GM23338 (cell line): ENCODE results near the gene LYZL6. TPM values are rescaled to one million over a fixed set of nuclear protein-coding genes. Genes with fewer than 3 reads are reported as not detected.

Experiments used
- ATAC-seq: fragments of 200-7000 bp; cut with Tn5 transposase; 3 replicates; pipeline ENCODE4 v1.9.1; 2020
- DNase-seq: peaks from one replicate; pipeline ENCODE4 v3.0.0-alpha.2; 2015; ENCODE audit warnings: low spot score
- H2AFZ ChIP-seq: fragments of 200-600 bp; sonication (generic); 2 replicates; pipeline ENCODE4 v1.8.0; 2016; ENCODE audit warnings: antibody characterized with exemption, mild to moderate bottlenecking, moderate library complexity
- H3F3A ChIP-seq: fragments of 200-600 bp; sonication (generic); replicated peaks from 2 replicates; pipeline ENCODE4 v1.8.0; 2017; ENCODE audit warnings: antibody characterized with exemption, mixed run types, low read depth
- H3K27ac ChIP-seq: fragments of 200-600 bp; sonication (generic); 2 replicates; pipeline ENCODE4 v1.6.1; 2016; ENCODE audit warnings: low read depth
- H3K27me3 ChIP-seq: fragments of 200-600 bp; sonication (generic); 2 replicates; pipeline ENCODE4 v1.8.0; 2016; ENCODE audit warnings: mild to moderate bottlenecking, mixed run types, moderate library complexity; ENCODE audit not compliant: insufficient read depth
- H3K36me3 ChIP-seq: fragments of 200-600 bp; sonication (generic); 2 replicates; pipeline ENCODE4 v1.8.0; 2016; ENCODE audit warnings: mild to moderate bottlenecking; ENCODE audit not compliant: insufficient read depth
- H3K4me1 ChIP-seq: fragments of 200-600 bp; sonication (generic); 2 replicates; pipeline ENCODE4 v1.8.0; 2016; ENCODE audit warnings: mild to moderate bottlenecking, moderate library complexity; ENCODE audit not compliant: insufficient read depth
- H3K4me2 ChIP-seq: fragments of 200-600 bp; sonication (generic); 2 replicates; pipeline ENCODE4 v1.7.1; 2017; ENCODE audit warnings: mixed run types
- H3K4me3 ChIP-seq: fragments of 200-600 bp; sonication (generic); 2 replicates; pipeline ENCODE4 v1.6.1; 2016; ENCODE audit warnings: mixed run types
- H3K79me2 ChIP-seq: fragments of 200-600 bp; sonication (generic); replicated peaks from 2 replicates; pipeline ENCODE4 v1.8.0; 2017; ENCODE audit warnings: mild to moderate bottlenecking; ENCODE audit not compliant: insufficient read depth
- H3K9me2 ChIP-seq: fragments of 200-600 bp; sonication (generic); 2 replicates; pipeline ENCODE4 v1.8.0; 2017; ENCODE audit not compliant: insufficient read depth
- H4K20me1 ChIP-seq: fragments of 200-600 bp; sonication (generic); replicated peaks from 2 replicates; pipeline ENCODE4 v1.8.0; 2017; ENCODE audit warnings: mild to moderate bottlenecking; ENCODE audit not compliant: insufficient read depth
- H3K27ac Mint-ChIP-seq: 2 replicates; pipeline ENCODE4 v1.8.0; 2020; ENCODE audit warnings: inconsistent platforms, mild to moderate bottlenecking, moderate library complexity, mixed read lengths
- H3K27me3 Mint-ChIP-seq: 3 replicates; pipeline ENCODE4 v1.8.0; 2022; ENCODE audit warnings: low read depth, mild to moderate bottlenecking, moderate library complexity, mixed read lengths, inconsistent platforms; ENCODE audit not compliant: insufficient read depth, poor library complexity
- H3K36me3 Mint-ChIP-seq: 3 replicates; pipeline ENCODE4 v1.8.0; 2021; ENCODE audit warnings: low read depth, mild to moderate bottlenecking, inconsistent platforms, moderate library complexity, mixed read lengths
- H3K4me1 Mint-ChIP-seq: 3 replicates; pipeline ENCODE4 v1.8.0; 2020; ENCODE audit warnings: mild to moderate bottlenecking, inconsistent platforms, mixed read lengths
- H3K4me3 Mint-ChIP-seq: 3 replicates; pipeline ENCODE4 v1.8.0; 2021; ENCODE audit warnings: moderate library complexity, mild to moderate bottlenecking, inconsistent platforms, mixed read lengths
- H3K9me3 Mint-ChIP-seq: 3 replicates; pipeline ENCODE4 v1.8.0; 2020; ENCODE audit warnings: moderate library complexity, mild to moderate bottlenecking, inconsistent platforms, mixed read lengths
- JUNB ChIP-seq: IDR thresholded peaks from one replicate; pipeline ENCODE4 v1.6.1; 2016; ENCODE audit warnings: antibody characterized with exemption; ENCODE audit not compliant: unreplicated experiment
- ZNF331 ChIP-seq: fragments of 250-450 bp; sonication (Bioruptor Pico); IDR thresholded peaks from 2 replicates; pipeline ENCODE4 v1.5.0; 2020; ENCODE audit warnings: low read depth, mild to moderate bottlenecking, moderate library complexity
- polyA plus RNA-seq: library from polyadenylated mRNA; unstranded; fragments of >200 nt; fragmentation: Nextera tagmentation; extraction: Ambion mirVana; gene quantifications from 2 replicates; pipeline ENCODE4 v1.2.1, GENCODE V29; 2016
- total RNA-seq: library from RNA; depleted of rRNA; stranded (reverse); fragments of >200 nt; shearing (Covaris generic); gene quantifications from 2 replicates; pipeline ENCODE4 v1.2.3, GENCODE V29; 2014
- TF ChIP-seq, protein P1 (sequence below): IDR thresholded peaks from 2 replicates; pipeline ENCODE4 v1.6.1; 2016; ENCODE audit warnings: antibody characterized with exemption
- TF ChIP-seq, protein P2 (sequence below): fragments of 250-450 bp; sonication (Bioruptor Pico); IDR thresholded peaks from 2 replicates; pipeline ENCODE4 v1.5.0; 2020; ENCODE audit warnings: mild to moderate bottlenecking, moderate library complexity
- TF ChIP-seq, protein P3 (sequence below), 2 experiments: fragments of 200-600 bp in 1 of 2; sonication (generic) in 1 of 2; conservative IDR thresholded peaks; 2 replicates each; pipeline versions ENCODE4 v1.5.1 to v1.6.1; 2016 to 2017; ENCODE audit warnings: antibody characterized with exemption in 2 of 2, low read depth in 2 of 2, mild to moderate bottlenecking in 2 of 2, moderate library complexity in 1 of 2

LYZL6 gene
- total and polyA plus RNA-seq, 2 experiments from 2014 or later = not detected

DNA sequence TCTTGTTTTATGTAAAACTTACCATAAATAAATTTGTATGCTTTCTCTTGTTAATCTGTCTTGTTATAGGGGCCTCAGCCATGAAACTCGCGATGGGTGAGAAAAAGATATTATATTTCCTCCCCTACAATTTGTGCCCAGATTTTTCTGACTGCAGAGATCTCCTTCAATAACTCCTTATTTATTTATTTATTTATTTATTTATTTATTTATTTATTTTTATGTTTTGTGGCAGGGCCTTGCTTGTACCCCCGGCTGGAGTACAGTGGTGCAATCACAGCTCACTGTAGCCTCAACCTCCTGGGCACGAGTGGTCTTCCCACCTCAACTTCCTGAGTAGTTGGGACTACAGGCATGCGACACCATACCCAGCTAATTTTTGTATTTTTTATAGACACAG is 40.1 kb downstream of the LYZL6 start:
- Mint-ChIP-seq H3K4me1 (no peaks in the 10 kb centered on the region), H3K9me3 (peaks cover 5% of the 10 kb centered on the region; the same call in 1 of the 3 replicates), H3K4me3 (no peak overlapping the region), H3K36me3 (0 out of 3 replicates have a peak, but pooled peaks cover 4% of the 10 kb centered on the region), H3K27ac (no peak overlapping the region), H3K27me3 (peaks cover 1% of the 10 kb centered on the region)
- Histone ChIP-seq H4K20me1 (no peaks in the 10 kb centered on the region), H3K4me2 (no peak overlapping the region), H3K36me3 (no peaks in the 10 kb centered on the region; the same call in 1 of the 2 replicates), H3F3A (no peaks in the 10 kb centered on the region), H3K27ac (no peak overlapping the region), H3K4me1 (no peaks in the 10 kb centered on the region), H3K4me3 (no peak overlapping the region), H3K79me2 (no peaks in the 10 kb centered on the region), H3K27me3 (no peaks in the 10 kb centered on the region), H3K9me2 (no peaks in the 10 kb centered on the region), H2AFZ (no peak overlapping the region)
- DNase-seq (no peak), ATAC-seq (no peak)
- TF ChIP-seq JUNB (no peak), ZNF331 (CRISPR knock-in tag) (no peak)
- TF ChIP-seq, protein P1, sequence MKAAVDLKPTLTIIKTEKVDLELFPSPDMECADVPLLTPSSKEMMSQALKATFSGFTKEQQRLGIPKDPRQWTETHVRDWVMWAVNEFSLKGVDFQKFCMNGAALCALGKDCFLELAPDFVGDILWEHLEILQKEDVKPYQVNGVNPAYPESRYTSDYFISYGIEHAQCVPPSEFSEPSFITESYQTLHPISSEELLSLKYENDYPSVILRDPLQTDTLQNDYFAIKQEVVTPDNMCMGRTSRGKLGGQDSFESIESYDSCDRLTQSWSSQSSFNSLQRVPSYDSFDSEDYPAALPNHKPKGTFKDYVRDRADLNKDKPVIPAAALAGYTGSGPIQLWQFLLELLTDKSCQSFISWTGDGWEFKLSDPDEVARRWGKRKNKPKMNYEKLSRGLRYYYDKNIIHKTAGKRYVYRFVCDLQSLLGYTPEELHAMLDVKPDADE = no peak
- TF ChIP-seq, protein P2, sequence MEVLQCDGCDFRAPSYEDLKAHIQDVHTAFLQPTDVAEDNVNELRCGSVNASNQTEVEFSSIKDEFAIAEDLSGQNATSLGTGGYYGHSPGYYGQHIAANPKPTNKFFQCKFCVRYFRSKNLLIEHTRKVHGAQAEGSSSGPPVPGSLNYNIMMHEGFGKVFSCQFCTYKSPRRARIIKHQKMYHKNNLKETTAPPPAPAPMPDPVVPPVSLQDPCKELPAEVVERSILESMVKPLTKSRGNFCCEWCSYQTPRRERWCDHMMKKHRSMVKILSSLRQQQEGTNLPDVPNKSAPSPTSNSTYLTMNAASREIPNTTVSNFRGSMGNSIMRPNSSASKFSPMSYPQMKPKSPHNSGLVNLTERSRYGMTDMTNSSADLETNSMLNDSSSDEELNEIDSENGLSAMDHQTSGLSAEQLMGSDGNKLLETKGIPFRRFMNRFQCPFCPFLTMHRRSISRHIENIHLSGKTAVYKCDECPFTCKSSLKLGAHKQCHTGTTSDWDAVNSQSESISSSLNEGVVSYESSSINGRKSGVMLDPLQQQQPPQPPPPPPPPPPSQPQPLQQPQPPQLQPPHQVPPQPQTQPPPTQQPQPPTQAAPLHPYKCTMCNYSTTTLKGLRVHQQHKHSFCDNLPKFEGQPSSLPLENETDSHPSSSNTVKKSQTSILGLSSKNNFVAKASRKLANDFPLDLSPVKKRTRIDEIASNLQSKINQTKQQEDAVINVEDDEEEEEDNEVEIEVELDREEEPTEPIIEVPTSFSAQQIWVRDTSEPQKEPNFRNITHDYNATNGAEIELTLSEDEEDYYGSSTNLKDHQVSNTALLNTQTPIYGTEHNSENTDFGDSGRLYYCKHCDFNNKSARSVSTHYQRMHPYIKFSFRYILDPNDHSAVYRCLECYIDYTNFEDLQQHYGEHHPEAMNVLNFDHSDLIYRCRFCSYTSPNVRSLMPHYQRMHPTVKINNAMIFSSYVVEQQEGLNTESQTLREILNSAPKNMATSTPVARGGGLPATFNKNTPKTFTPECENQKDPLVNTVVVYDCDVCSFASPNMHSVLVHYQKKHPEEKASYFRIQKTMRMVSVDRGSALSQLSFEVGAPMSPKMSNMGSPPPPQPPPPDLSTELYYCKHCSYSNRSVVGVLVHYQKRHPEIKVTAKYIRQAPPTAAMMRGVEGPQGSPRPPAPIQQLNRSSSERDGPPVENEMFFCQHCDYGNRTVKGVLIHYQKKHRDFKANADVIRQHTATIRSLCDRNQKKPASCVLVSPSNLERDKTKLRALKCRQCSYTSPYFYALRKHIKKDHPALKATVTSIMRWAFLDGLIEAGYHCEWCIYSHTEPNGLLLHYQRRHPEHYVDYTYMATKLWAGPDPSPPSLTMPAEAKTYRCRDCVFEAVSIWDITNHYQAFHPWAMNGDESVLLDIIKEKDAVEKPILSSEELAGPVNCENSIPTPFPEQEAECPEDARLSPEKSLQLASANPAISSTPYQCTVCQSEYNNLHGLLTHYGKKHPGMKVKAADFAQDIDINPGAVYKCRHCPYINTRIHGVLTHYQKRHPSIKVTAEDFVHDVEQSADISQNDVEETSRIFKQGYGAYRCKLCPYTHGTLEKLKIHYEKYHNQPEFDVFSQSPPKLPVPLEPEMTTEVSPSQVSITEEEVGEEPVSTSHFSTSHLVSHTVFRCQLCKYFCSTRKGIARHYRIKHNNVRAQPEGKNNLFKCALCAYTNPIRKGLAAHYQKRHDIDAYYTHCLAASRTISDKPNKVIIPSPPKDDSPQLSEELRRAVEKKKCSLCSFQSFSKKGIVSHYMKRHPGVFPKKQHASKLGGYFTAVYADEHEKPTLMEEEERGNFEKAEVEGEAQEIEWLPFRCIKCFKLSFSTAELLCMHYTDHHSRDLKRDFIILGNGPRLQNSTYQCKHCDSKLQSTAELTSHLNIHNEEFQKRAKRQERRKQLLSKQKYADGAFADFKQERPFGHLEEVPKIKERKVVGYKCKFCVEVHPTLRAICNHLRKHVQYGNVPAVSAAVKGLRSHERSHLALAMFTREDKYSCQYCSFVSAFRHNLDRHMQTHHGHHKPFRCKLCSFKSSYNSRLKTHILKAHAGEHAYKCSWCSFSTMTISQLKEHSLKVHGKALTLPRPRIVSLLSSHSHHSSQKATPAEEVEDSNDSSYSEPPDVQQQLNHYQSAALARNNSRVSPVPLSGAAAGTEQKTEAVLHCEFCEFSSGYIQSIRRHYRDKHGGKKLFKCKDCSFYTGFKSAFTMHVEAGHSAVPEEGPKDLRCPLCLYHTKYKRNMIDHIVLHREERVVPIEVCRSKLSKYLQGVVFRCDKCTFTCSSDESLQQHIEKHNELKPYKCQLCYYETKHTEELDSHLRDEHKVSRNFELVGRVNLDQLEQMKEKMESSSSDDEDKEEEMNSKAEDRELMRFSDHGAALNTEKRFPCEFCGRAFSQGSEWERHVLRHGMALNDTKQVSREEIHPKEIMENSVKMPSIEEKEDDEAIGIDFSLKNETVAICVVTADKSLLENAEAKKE (CRISPR knock-in tag) = no peak
- TF ChIP-seq, protein P3, sequence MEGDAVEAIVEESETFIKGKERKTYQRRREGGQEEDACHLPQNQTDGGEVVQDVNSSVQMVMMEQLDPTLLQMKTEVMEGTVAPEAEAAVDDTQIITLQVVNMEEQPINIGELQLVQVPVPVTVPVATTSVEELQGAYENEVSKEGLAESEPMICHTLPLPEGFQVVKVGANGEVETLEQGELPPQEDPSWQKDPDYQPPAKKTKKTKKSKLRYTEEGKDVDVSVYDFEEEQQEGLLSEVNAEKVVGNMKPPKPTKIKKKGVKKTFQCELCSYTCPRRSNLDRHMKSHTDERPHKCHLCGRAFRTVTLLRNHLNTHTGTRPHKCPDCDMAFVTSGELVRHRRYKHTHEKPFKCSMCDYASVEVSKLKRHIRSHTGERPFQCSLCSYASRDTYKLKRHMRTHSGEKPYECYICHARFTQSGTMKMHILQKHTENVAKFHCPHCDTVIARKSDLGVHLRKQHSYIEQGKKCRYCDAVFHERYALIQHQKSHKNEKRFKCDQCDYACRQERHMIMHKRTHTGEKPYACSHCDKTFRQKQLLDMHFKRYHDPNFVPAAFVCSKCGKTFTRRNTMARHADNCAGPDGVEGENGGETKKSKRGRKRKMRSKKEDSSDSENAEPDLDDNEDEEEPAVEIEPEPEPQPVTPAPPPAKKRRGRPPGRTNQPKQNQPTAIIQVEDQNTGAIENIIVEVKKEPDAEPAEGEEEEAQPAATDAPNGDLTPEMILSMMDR (conservative IDR thresholded peaks at IDR 0.05; ENCODE audit: low read depth in 2 of 2) = no peak
